HG03095 (cell line): Measurements from ENCODE around the gene PHKA2.

Experiments
- ATAC-seq: cut with Tn5 transposase; IDR thresholded peaks from one replicate; pipeline ENCODE4 v1.9.1; 2021; ENCODE audit warnings: moderate library complexity; ENCODE audit not compliant: unreplicated experiment

Gene PHKA2

GRCh38 chrX:18973527-18974192 lies 10.3 kb downstream of the PHKA2 start:
- ATAC-seq, result no peak

GRCh38 chrX:18971506-18971905 lies 12.4 kb downstream of the PHKA2 start:
- ATAC-seq, result no peak

- no peak for ATAC-seq
Observed at GRCh38 chrX:18970465-18970864, 13.4 kb downstream of the PHKA2 start.

- no peak for ATAC-seq
Observed at GRCh38 chrX:18966624-18967023, 17.3 kb downstream of the PHKA2 start.

- no peak for ATAC-seq
Observed at GRCh38 chrX:18964901-18965300, 19.0 kb downstream of the PHKA2 start.

- no peak for ATAC-seq
Observed at GRCh38 chrX:18964026-18964425, 19.9 kb downstream of the PHKA2 start.

GRCh38 chrX:18962329-18962728 lies 21.6 kb downstream of the PHKA2 start:
- ATAC-seq, result no peak

GRCh38 chrX:18961686-18962085 lies 22.2 kb downstream of the PHKA2 start:
- ATAC-seq, result no peak

GRCh38 chrX:18956303-18957032 lies 27.4 kb downstream of the PHKA2 start:
- no peak for ATAC-seq

GRCh38 chrX:18955676-18956075 lies 28.2 kb downstream of the PHKA2 start:
- no peak for ATAC-seq

- ATAC-seq, result no peak
Observed at GRCh38 chrX:18951032-18951431, 32.9 kb downstream of the PHKA2 start.

- no peak for ATAC-seq
Observed at GRCh38 chrX:18949944-18950301, 34.0 kb downstream of the PHKA2 start.

GRCh38 chrX:18949291-18949943 lies 34.5 kb downstream of the PHKA2 start:
- no peak for ATAC-seq

GRCh38 chrX:18946611-18947010 lies 37.3 kb downstream of the PHKA2 start:
- ATAC-seq, result no peak

- no peak for ATAC-seq
Observed at GRCh38 chrX:18946157-18946556, 37.8 kb downstream of the PHKA2 start.

GRCh38 chrX:18945483-18945882 lies 38.4 kb downstream of the PHKA2 start:
- ATAC-seq, result no peak

GRCh38 chrX:18944482-18944881 lies 39.4 kb downstream of the PHKA2 start:
- ATAC-seq, result no peak

GRCh38 chrX:18941896-18942295 lies 42.0 kb downstream of the PHKA2 start:
- ATAC-seq, result no peak

GRCh38 chrX:18938710-18939109 lies 45.2 kb downstream of the PHKA2 start:
- no peak for ATAC-seq

GRCh38 chrX:18937173-18937572 lies 46.7 kb downstream of the PHKA2 start:
- ATAC-seq, result no peak

GRCh38 chrX:18935893-18936292 lies 48.0 kb downstream of the PHKA2 start:
- no peak for ATAC-seq

GRCh38 chrX:18934708-18935107 lies 49.2 kb downstream of the PHKA2 start:
- no peak for ATAC-seq
